K562 (cell line): ENCODE results near the gene MSH4. TPM values are rescaled to one million over a fixed set of nuclear protein-coding genes. Genes with fewer than 3 reads are reported as not detected.
"Not testable (repeated sequence)": the region's sequence is repeated elsewhere in the genome, so short reads cannot be mapped to it uniquely, and the experiment has no call there.

ENCODE experiments used
- ATAC-seq: fragments of 200-7000 bp; cut with Tn5 transposase; 3 replicates; pipeline ENCODE4 v1.9.1; 2020; ENCODE audit warnings: moderate library complexity
- BruUV-seq: library from RNA; stranded (reverse); fragments of 400-500 nt; replicated peaks from 2 replicates; lab custom pipeline; 2021; lab: Mats Ljungman, UMichigan
- CTCF ChIA-PET: fragments of 300-600 bp; formaldehyde crosslinking; extraction: SDS; loops from one replicate; lab custom pipeline; 2021; ENCODE audit warnings: low intra/inter-chr PET ratio; lab: Yijun Ruan, JAX
- POLR2A ChIA-PET: fragments of 300-600, 350-650 bp; sonication (Branson Sonifier 250); formaldehyde crosslinking; extraction: SDS; loops from one replicate; lab custom pipeline; 2021; ENCODE audit warnings: antibody characterized with exemption, inconsistent platforms; lab: Yijun Ruan, JAX
- DNase-seq, 4 experiments: peaks; one replicate each; pipeline versions ENCODE4 v3.0.0 to v3.0.0-alpha.2; 2011 to 2018; ENCODE audit warnings: low spot score in 3 of 4, mixed read lengths in 3 of 4; ENCODE audit errors: extremely low read depth in 1 of 4
- FAIRE-seq: peaks from 2 replicates; lab custom pipeline; 2011; peaks lifted over from hg19 to GRCh38; lab: Jason Lieb, UNC
- H2AFZ ChIP-seq: 2 replicates; pipeline ENCODE4 v1.6.0; 2011; ENCODE audit warnings: low read depth, low read length, control low read depth, inconsistent platforms
- H3K27ac ChIP-seq: fragments of 200-600 bp; 3 replicates; pipeline ENCODE4 v1.8.0; 2011; ENCODE audit warnings: low read depth, mild to moderate bottlenecking, control low read depth, inconsistent platforms, low read length, moderate library complexity, mixed read lengths; ENCODE audit errors: extremely low read depth
- H3K27me3 ChIP-seq, 2 experiments: fragments of 300-600 bp in 1 of 2; 2 replicates in 1 of 2; 3 replicates in 1 of 2; pipeline versions ENCODE4 v1.6.0 to v1.8.0; 2011; ENCODE audit warnings: inconsistent platforms in 2 of 2, low read length in 2 of 2, mild to moderate bottlenecking in 1 of 2, mixed read lengths in 1 of 2, moderate library complexity in 1 of 2; ENCODE audit not compliant: control insufficient read depth in 2 of 2, insufficient read depth in 2 of 2
- H3K36me3 ChIP-seq: fragments of 300-600 bp; 3 replicates; pipeline ENCODE4 v1.8.0; 2011; ENCODE audit warnings: mild to moderate bottlenecking, low read length, inconsistent platforms; ENCODE audit not compliant: control insufficient read depth, insufficient read depth
- H3K4me1 ChIP-seq, 2 experiments: fragments of 200-600 bp in 1 of 2; replicated peaks in 1 of 2; 2 replicates in 1 of 2; 3 replicates in 1 of 2; pipeline versions ENCODE4 v1.5.1 to v1.8.0; 2011; ENCODE audit warnings: inconsistent platforms in 2 of 2, low read length in 2 of 2, mild to moderate bottlenecking in 1 of 2, mixed read lengths in 1 of 2, moderate library complexity in 1 of 2; ENCODE audit not compliant: control insufficient read depth in 2 of 2, insufficient read depth in 2 of 2
- H3K4me2 ChIP-seq: 2 replicates; pipeline ENCODE4 v1.6.1; 2011; ENCODE audit warnings: low read length, control low read depth, inconsistent platforms, mixed read lengths; ENCODE audit not compliant: insufficient read depth
- H3K4me3 ChIP-seq: fragments of 200-600 bp; sonication (generic), shearing (Covaris generic); 2 replicates; pipeline ENCODE4 v1.5.1; 2016; ENCODE audit warnings: control low read depth, inconsistent platforms
- H3K79me2 ChIP-seq: fragments of 200-600 bp; 3 replicates; pipeline ENCODE4 v1.8.0; 2011; ENCODE audit warnings: low read length, inconsistent platforms; ENCODE audit not compliant: control insufficient read depth, insufficient read depth
- H3K9ac ChIP-seq, 2 experiments: 2 replicates each; pipeline versions ENCODE4 v1.6.0 to v1.6.1; 2011; ENCODE audit warnings: low read depth in 2 of 2, low read length in 2 of 2, control low read depth in 1 of 2, inconsistent platforms in 1 of 2, mild to moderate bottlenecking in 1 of 2, mixed read lengths in 1 of 2; ENCODE audit not compliant: insufficient read depth in 1 of 2
- H3K9me1 ChIP-seq: one replicate; pipeline ENCODE4 v1.6.0; 2011; ENCODE audit warnings: inconsistent platforms, mild to moderate bottlenecking, low read length, moderate library complexity; ENCODE audit not compliant: control insufficient read depth, insufficient read depth
- H3K9me3 ChIP-seq: replicated peaks from 2 replicates; pipeline ENCODE4 v1.5.1; 2011; ENCODE audit warnings: low read depth, low read length, inconsistent platforms; ENCODE audit not compliant: control insufficient read depth, insufficient read depth
- H4K20me1 ChIP-seq: replicated peaks from 2 replicates; pipeline ENCODE4 v1.6.1; 2011; ENCODE audit warnings: low read length, inconsistent platforms, mixed read lengths; ENCODE audit not compliant: control insufficient read depth, insufficient read depth
- CHD1 ChIP-seq: fragments of 200-600 bp; sonication (generic); IDR thresholded peaks from one replicate; pipeline ENCODE4 v1.6.1; 2012; ENCODE audit warnings: mild to moderate bottlenecking, moderate library complexity, low read length, inconsistent platforms
- KDM4B ChIP-seq, 2 experiments: fragments of 450-650 bp in 1 of 2; sonication (generic) in 1 of 2; IDR thresholded peaks; 2 replicates each; pipeline ENCODE4 v1.6.1; 2016 to 2017; ENCODE audit warnings: borderline replicate concordance in 2 of 2, antibody characterized with exemption in 1 of 2, low read depth in 1 of 2, mild to moderate bottlenecking in 1 of 2
- NBN ChIP-seq: fragments of 450-650 bp; IDR thresholded peaks from 2 replicates; pipeline ENCODE4 v1.6.1; 2016; ENCODE audit warnings: low read depth, mild to moderate bottlenecking
- RHOXF2B ChIP-seq: fragments of 250-450 bp; sonication (Bioruptor Pico); conservative IDR thresholded peaks from 2 replicates; pipeline ENCODE4 v1.5.1; 2021
- THRA ChIP-seq: fragments of 450-650 bp; IDR thresholded peaks from 2 replicates; pipeline ENCODE4 v1.6.1; 2017; ENCODE audit warnings: mild to moderate bottlenecking, moderate library complexity
- YY1 ChIP-seq, 3 experiments: IDR thresholded peaks; 2 replicates each; pipeline ENCODE4 v1.6.1; 2011; ENCODE audit warnings: low read length in 2 of 3, mild to moderate bottlenecking in 2 of 3, moderate library complexity in 2 of 3, borderline replicate concordance in 1 of 3, control low read depth in 1 of 3, low read depth in 1 of 3; ENCODE audit not compliant: insufficient read depth in 3 of 3, insufficient replicate concordance in 2 of 3, control insufficient read depth in 1 of 3, insufficient read length in 1 of 3; ENCODE audit errors: extremely low read depth in 1 of 3
- ZBTB5 ChIP-seq: fragments of 450-650 bp; IDR thresholded peaks from 2 replicates; pipeline ENCODE4 v1.6.1; 2017; ENCODE audit warnings: antibody characterized with exemption
- ZNF146 ChIP-seq: IDR thresholded peaks from one replicate; pipeline ENCODE4 v1.6.1; 2018; ENCODE audit warnings: missing compliant biosample characterization; ENCODE audit not compliant: unreplicated experiment
- WGBS: fragments of 100-300 bp; shearing (Covaris generic); methylation state at CpG from one replicate; pipeline ENCODE4 v1.1.6; 2016; ENCODE audit warnings: low coverage, mixed read lengths; ENCODE audit not compliant: insufficient coverage; ENCODE audit errors: missing lambda C conversion rate; 5-methylcytosine and 5-hydroxymethylcytosine counted together
- in situ Hi-C: fragments of 300-500 bp; cut with MboI; formaldehyde crosslinking; loops from 4 replicates; pipeline ENCODE4 v1.15.0; 2018; ENCODE audit warnings: inconsistent platforms, mixed read lengths
- intact Hi-C: fragments of 100-400 bp; cut with micrococcal nuclease; formaldehyde crosslinking; loops from 2 replicates; pipeline ENCODE4 v1.14.2; 2022
- polyA plus RNA-seq, 8 experiments: library from polyadenylated mRNA; depleted of rRNA in 4 of 8; stranded (reverse) in 5 of 8; unstranded in 3 of 8; fragments of >200 nt; fragmentation: Nextera tagmentation in 2 of 8; fragmentation: Illumina TruSeq in 1 of 8; extraction: Ambion mirVana in 2 of 8; extraction: Trizol in 1 of 8; gene quantifications; 2 replicates each; pipeline versions ENCODE4 v1.2.1 to v1.2.3, GENCODE V29; 2011 to 2014; ENCODE audit warnings: inconsistent platforms in 1 of 8, missing spikeins in 1 of 8
- total RNA-seq, 7 experiments: library from RNA; depleted of rRNA in 6 of 7; stranded (reverse); fragments of >200 nt in 6 of 7; fragmentation: Illumina TruSeq in 2 of 7; extraction: Trizol in 2 of 7; gene quantifications; 2 replicates each; pipeline versions ENCODE4 v1.2.1 to v1.2.3, GENCODE V29; 2011 to 2021; ENCODE audit warnings: low replicate concordance in 1 of 7

MSH4 gene
- total and polyA plus RNA-seq, 9 of the 15 experiments (the other 6 are each of a cell fraction or from before 2014, with no cell fraction given) = 0.04 to 0.18 (median 0.12) TPM; not detected in 4

GRCh38 chr1:75823596-75823995 is 26.9 kb downstream of the MSH4 start:
- 13% methylated on average over 1 of the region's 1 CpG for WGBS
- H2AFZ ChIP-seq, H3K4me1 ChIP-seq, POLR2A ChIA-PET, H3K27ac ChIP-seq, H3K9me1 ChIP-seq, H4K20me1 ChIP-seq, intact Hi-C loops, in situ Hi-C loops, BruUV-seq, H3K4me2 ChIP-seq, H3K9ac ChIP-seq, H3K27me3 ChIP-seq, H3K9me3 ChIP-seq, DNase-seq, FAIRE-seq, H3K36me3 ChIP-seq, ATAC-seq, H3K79me2 ChIP-seq, CTCF ChIA-PET, H3K4me3 ChIP-seq: not testable (repeated sequence)
- TF ChIP-seq ZNF146 (CRISPR knock-in tag) = peak; percentile 75

GRCh38 chr1:75836528-75837100 is 39.9 kb downstream of the MSH4 start:
- WGBS = 0% methylated on average over 2 of the region's 2 CpGs
- CTCF ChIA-PET = no interaction called here
- TF ChIP-seq NBN (no peak), KDM4B (IDR thresholded peaks at IDR 0.05; ENCODE audit: borderline replicate concordance in 2 of 2, low read depth in 1 of 2) (no peak), THRA (no peak), YY1 (IDR thresholded peaks at IDR 0.05; ENCODE audit: borderline replicate concordance in 1 of 3, control insufficient read depth in 1 of 3, extremely low read depth in 1 of 3, insufficient read depth in 3 of 3, insufficient read length in 1 of 3, insufficient replicate concordance in 2 of 3, low read depth in 1 of 3, low read length in 2 of 3) (no peak), ZBTB5 (no peak), CHD1 (no peak), RHOXF2B (CRISPR knock-in tag) (no peak)

More at GRCh38 chr1:75836528-75837100, 39.9 kb downstream of the MSH4 start:
- no peak overlapping the region for H3K4me3 ChIP-seq
- in situ Hi-C loops = no loop called here
- H3K27me3 ChIP-seq = no peaks in the 10 kb centered on the region
- H3K27ac ChIP-seq = no peak overlapping the region
- no peaks in the 10 kb centered on the region for H3K9me3 ChIP-seq
- no peaks in the 10 kb centered on the region for H3K36me3 ChIP-seq
- intact Hi-C loops = no loop called here
- no peaks in the 10 kb centered on the region for H3K79me2 ChIP-seq
- POLR2A ChIA-PET = interaction anchor here (0.6 to 0.9 kb wide), 2 partner anchors 21 to 219 kb away, joined by 3 read pairs; no protein-coding TSS in a partner anchor
- no peak overlapping the region for H2AFZ ChIP-seq
- no peak overlapping the region for H3K9ac ChIP-seq
- FAIRE-seq (no peak), DNase-seq (no peak), ATAC-seq (no peak)
- BruUV-seq = no TSS peak
- H4K20me1 ChIP-seq = no peaks in the 10 kb centered on the region
- H3K4me1 ChIP-seq = no peaks in the 10 kb centered on the region
- no peaks in the 10 kb centered on the region for H3K9me1 ChIP-seq
- no peak overlapping the region for H3K4me2 ChIP-seq
